OCI-LY3 (cell line): ENCODE data around the gene CSNK2B.

Experiments used
- EZH2phosphoT487 ChIP-seq: fragments of 200-600 bp; shearing (Covaris generic); IDR thresholded peaks from 2 replicates; pipeline ENCODE4 v1.6.1; 2018; ENCODE audit warnings: antibody characterized with exemption, mixed run types, low read depth
- TF ChIP-seq, protein P1 (sequence below): fragments of 200-600, 300-600 bp; sonication (generic); IDR thresholded peaks from 2 replicates; pipeline ENCODE4 v1.5.1; 2014; ENCODE audit warnings: antibody characterized with exemption, low read length, low read depth

DNA sequence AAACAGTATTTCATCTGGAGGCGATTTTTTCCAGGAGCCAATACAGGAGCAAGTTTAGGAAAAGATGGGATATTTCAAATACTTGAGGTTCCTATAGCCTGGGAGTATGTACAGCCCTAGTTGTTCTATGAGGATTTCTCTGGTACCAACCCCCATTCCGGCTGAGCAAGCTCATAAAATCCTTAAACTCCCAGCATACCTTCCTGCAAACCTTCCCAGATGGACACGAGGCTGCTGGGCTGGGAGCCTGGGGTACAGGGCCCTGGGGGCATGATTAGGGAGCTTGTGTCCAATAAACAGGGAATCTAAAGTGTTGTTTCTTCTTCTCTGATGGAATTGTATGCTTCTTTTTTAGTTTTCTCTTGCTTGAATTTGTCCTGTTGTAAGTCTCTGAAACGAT, 43.9 kb upstream of the CSNK2B start:
- TF ChIP-seq, protein P1, sequence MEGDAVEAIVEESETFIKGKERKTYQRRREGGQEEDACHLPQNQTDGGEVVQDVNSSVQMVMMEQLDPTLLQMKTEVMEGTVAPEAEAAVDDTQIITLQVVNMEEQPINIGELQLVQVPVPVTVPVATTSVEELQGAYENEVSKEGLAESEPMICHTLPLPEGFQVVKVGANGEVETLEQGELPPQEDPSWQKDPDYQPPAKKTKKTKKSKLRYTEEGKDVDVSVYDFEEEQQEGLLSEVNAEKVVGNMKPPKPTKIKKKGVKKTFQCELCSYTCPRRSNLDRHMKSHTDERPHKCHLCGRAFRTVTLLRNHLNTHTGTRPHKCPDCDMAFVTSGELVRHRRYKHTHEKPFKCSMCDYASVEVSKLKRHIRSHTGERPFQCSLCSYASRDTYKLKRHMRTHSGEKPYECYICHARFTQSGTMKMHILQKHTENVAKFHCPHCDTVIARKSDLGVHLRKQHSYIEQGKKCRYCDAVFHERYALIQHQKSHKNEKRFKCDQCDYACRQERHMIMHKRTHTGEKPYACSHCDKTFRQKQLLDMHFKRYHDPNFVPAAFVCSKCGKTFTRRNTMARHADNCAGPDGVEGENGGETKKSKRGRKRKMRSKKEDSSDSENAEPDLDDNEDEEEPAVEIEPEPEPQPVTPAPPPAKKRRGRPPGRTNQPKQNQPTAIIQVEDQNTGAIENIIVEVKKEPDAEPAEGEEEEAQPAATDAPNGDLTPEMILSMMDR, result no peak
- TF ChIP-seq EZH2phosphoT487, result no peak
